SK-N-MC (cell line): ENCODE data around the gene TMEM238L.

Experiments used
- EZH2 ChIP-seq: fragments of 200-600 bp; sonication (generic); IDR thresholded peaks from one replicate; pipeline ENCODE4 v1.6.1; 2017; ENCODE audit warnings: antibody characterized with exemption
- FOXP2 ChIP-seq: optimal IDR thresholded peaks from 2 replicates; pipeline ENCODE3; 2011; ENCODE audit warnings: mild to moderate bottlenecking, moderate library complexity; ENCODE audit not compliant: insufficient read depth; ENCODE audit errors: extremely low read length, control extremely low read depth
- POLR2AphosphoS5 ChIP-seq: IDR thresholded peaks from 2 replicates; pipeline ENCODE4 v1.6.1; 2012; ENCODE audit warnings: mild to moderate bottlenecking, low read depth, low read length, borderline replicate concordance

- TF ChIP-seq EZH2, result no peak
- TF ChIP-seq POLR2AphosphoS5, result no peak
- TF ChIP-seq FOXP2, result no peak
Measured at GRCh38 chr17:10837921-10838320, 34.0 kb upstream of the TMEM238L start, which contains the start of gene PIRT.
